ENCODE data around the gene MRPL20. TPM values are rescaled to one million over a fixed set of nuclear protein-coding genes. Genes with fewer than 3 reads are reported as not detected.

MRPL20 gene
- total and polyA plus RNA-seq, 9 of the 15 experiments (the other 6 are each of a cell fraction or from before 2014, with no cell fraction given), result 180 to 671 (median 229) TPM

GRCh38 chr1:1399187-1399871, 7.8 kb downstream of the MRPL20 start, which contains the start of gene CCNL2 (continued):
- no peak for TF ChIP-seq ZHX1 (conservative IDR thresholded peaks at IDR 0.05; ENCODE audit: low read length)
- TF ChIP-seq ZNF79 (CRISPR knock-in tag; IDR thresholded peaks at IDR 0.05; ENCODE audit: low read depth), result no peak
- no peak for TF ChIP-seq TEAD2 (tag; IDR thresholded peaks at IDR 0.05)
- no peak for TF ChIP-seq ZNF77 (CRISPR knock-in tag; IDR thresholded peaks at IDR 0.05)
- TF ChIP-seq ZNF449 (CRISPR knock-in tag; IDR thresholded peaks at IDR 0.05), result no peak
- TF ChIP-seq ZFP1 (CRISPR knock-in tag; IDR thresholded peaks at IDR 0.05), result 0 out of 2 replicates have a peak, but pooled peaks have one; percentile 7
- peak in 1 of 2 experiments; percentile 85; a peak in 2 of 4 replicates for TF ChIP-seq KDM4B (IDR thresholded peaks at IDR 0.05; ENCODE audit: borderline replicate concordance in 2 of 2, low read depth in 1 of 2)
- TF ChIP-seq ARID4B (CRISPR knock-in tag; IDR thresholded peaks at IDR 0.05), result peak; percentile 77; the same call in 1 of the 2 replicates
- no peak for TF ChIP-seq XRCC4 (IDR thresholded peaks at IDR 0.05; ENCODE audit: extremely low read depth, insufficient read depth, insufficient read length)
- TF ChIP-seq PURB (CRISPR knock-in tag; IDR thresholded peaks at IDR 0.05; ENCODE audit: low read depth), result no peak
- no peak for TF ChIP-seq PTTG1 (tag; IDR thresholded peaks at IDR 0.05; ENCODE audit: low read depth)
- TF ChIP-seq CHD4 (IDR thresholded peaks at IDR 0.05; ENCODE audit: insufficient read depth, insufficient replicate concordance, low read depth, low read length, poor library complexity, severe bottlenecking), result no peak
- TF ChIP-seq CHD1 (IDR thresholded peaks at IDR 0.05; ENCODE audit: low read length), result no peak
- peak; percentile 70 for TF ChIP-seq MXD1 (CRISPR knock-in tag; IDR thresholded peaks at IDR 0.05; ENCODE audit: borderline replicate concordance, poor library complexity, severe bottlenecking)
- no peak for TF ChIP-seq ZNF780A (CRISPR knock-in tag; IDR thresholded peaks at IDR 0.05)
- TF ChIP-seq GATAD2B (IDR thresholded peaks at IDR 0.05; ENCODE audit: borderline replicate concordance), result no peak
- TF ChIP-seq DACH1 (IDR thresholded peaks at IDR 0.05; ENCODE audit: partially characterized antibody), result no peak
- TF ChIP-seq GTF2A2 (tag; IDR thresholded peaks at IDR 0.05), result no peak
